H1 (cell line): ENCODE results near the gene PI4KA. TPM values are rescaled to one million over a fixed set of nuclear protein-coding genes. Genes with fewer than 3 reads are reported as not detected.

Experiments
- CTCF ChIA-PET: fragments of 300-600 bp; sonication (Branson Sonifier 250); formaldehyde crosslinking; loops from one replicate; lab custom pipeline; 2021; ENCODE audit not compliant: partially characterized antibody; lab: Charles Lee
- POLR2A ChIA-PET: fragments of 300-600 bp; sonication (Branson Sonifier 250); formaldehyde crosslinking; loops from one replicate; lab custom pipeline; 2021; ENCODE audit warnings: inconsistent platforms; ENCODE audit not compliant: partially characterized antibody; lab: Charles Lee
- DNase-seq, 2 experiments: peaks; one replicate each; pipeline versions ENCODE4 v3.0.0 to v3.0.0-alpha.2; 2010 to 2022; ENCODE audit warnings: low spot score in 2 of 2, low read depth in 1 of 2, mixed read lengths in 1 of 2
- FAIRE-seq: peaks from 2 replicates; lab custom pipeline; 2011; peaks lifted over from hg19 to GRCh38; lab: Jason Lieb, UNC
- H2AFZ ChIP-seq: 2 replicates; pipeline ENCODE4 v1.8.1; 2012; ENCODE audit warnings: low read length, inconsistent platforms
- H2AK5ac ChIP-seq: 2 replicates; pipeline ENCODE4 v1.6.1; 2013; ENCODE audit warnings: low read depth, low read length
- H2BK120ac ChIP-seq: replicated peaks from 2 replicates; pipeline ENCODE3; 2013; ENCODE audit warnings: low read depth, low read length, inconsistent platforms
- H2BK12ac ChIP-seq: 2 replicates; pipeline ENCODE4 v1.6.1; 2013; ENCODE audit warnings: low read depth, low read length
- H2BK15ac ChIP-seq: 2 replicates; pipeline ENCODE4 v1.6.1; 2013; ENCODE audit warnings: low read length
- H2BK20ac ChIP-seq: 2 replicates; pipeline ENCODE4 v1.6.1; 2013; ENCODE audit warnings: low read length
- H2BK5ac ChIP-seq: 2 replicates; pipeline ENCODE4 v1.6.1; 2013; ENCODE audit warnings: low read depth, low read length
- H3K14ac ChIP-seq: 2 replicates; pipeline ENCODE4 v1.6.1; 2013; ENCODE audit warnings: inconsistent platforms; ENCODE audit not compliant: insufficient read length
- H3K18ac ChIP-seq: 2 replicates; pipeline ENCODE4 v1.6.1; 2013; ENCODE audit warnings: low read length; ENCODE audit errors: extremely low read depth
- H3K23ac ChIP-seq: 2 replicates; pipeline ENCODE4 v1.6.1; 2013; ENCODE audit warnings: inconsistent platforms; ENCODE audit not compliant: insufficient read length
- H3K23me2 ChIP-seq: 2 replicates; pipeline ENCODE4 v1.6.1; 2013; ENCODE audit warnings: low read depth, low read length
- H3K27ac ChIP-seq: 2 replicates; pipeline ENCODE4 v1.6.1; 2011; ENCODE audit warnings: low read depth, low read length, inconsistent platforms
- H3K27me3 ChIP-seq, 4 experiments: replicated peaks in 1 of 4; 1 replicate in 1 of 4; 2 replicates in 3 of 4; pipeline versions ENCODE4 v1.6.1 to v1.8.1; 2011 to 2013; ENCODE audit warnings: low read length in 3 of 4, mild to moderate bottlenecking in 3 of 4, inconsistent platforms in 2 of 4, mixed read lengths in 2 of 4, moderate library complexity in 1 of 4; ENCODE audit not compliant: control insufficient read depth in 3 of 4, insufficient read depth in 3 of 4; ENCODE audit errors: extremely low read depth in 1 of 4
- H3K36me3 ChIP-seq, 4 experiments: 2 replicates each; pipeline versions ENCODE4 v1.6.1 to v1.8.1; 2011 to 2013; ENCODE audit warnings: mild to moderate bottlenecking in 4 of 4, low read length in 3 of 4, moderate library complexity in 2 of 4, control low read depth in 1 of 4, inconsistent platforms in 1 of 4; ENCODE audit not compliant: insufficient read depth in 4 of 4, control insufficient read depth in 2 of 4
- H3K4ac ChIP-seq: replicated peaks from 2 replicates; pipeline ENCODE3; 2013; ENCODE audit warnings: low read length, low read depth, mixed read lengths, inconsistent platforms; ENCODE audit not compliant: insufficient read length
- H3K4me1 ChIP-seq, 4 experiments: replicated peaks in 1 of 4; 1 replicate in 1 of 4; 2 replicates in 3 of 4; pipeline versions ENCODE4 v1.6.1 to v1.8.1; 2011 to 2013; ENCODE audit warnings: low read length in 3 of 4, inconsistent platforms in 2 of 4, mixed read lengths in 1 of 4; ENCODE audit not compliant: insufficient read depth in 4 of 4, control insufficient read depth in 3 of 4
- H3K4me2 ChIP-seq, 2 experiments: 2 replicates each; pipeline versions ENCODE4 v1.6.1 to v1.8.1; 2011 to 2013; ENCODE audit warnings: low read depth in 2 of 2, low read length in 2 of 2, control low read depth in 1 of 2, inconsistent platforms in 1 of 2, mild to moderate bottlenecking in 1 of 2; ENCODE audit not compliant: insufficient read depth in 1 of 2
- H3K4me3 ChIP-seq, 4 experiments: fragments of 200-600, 300-600 bp in 1 of 4; sonication (generic), shearing (Covaris generic), sonication (Bioruptor Twin) in 1 of 4; 2 replicates each; pipeline versions ENCODE4 v1.5.1 to v1.8.1; 2011 to 2016; ENCODE audit warnings: low read length in 4 of 4, low read depth in 3 of 4, control low read depth in 2 of 4, inconsistent platforms in 2 of 4, mild to moderate bottlenecking in 2 of 4, mixed read lengths in 1 of 4, moderate library complexity in 1 of 4; ENCODE audit not compliant: insufficient read depth in 2 of 4; ENCODE audit errors: extremely low read depth in 1 of 4
- H3K56ac ChIP-seq: replicated peaks from 2 replicates; pipeline ENCODE3; 2013; ENCODE audit warnings: low read depth, mild to moderate bottlenecking, mixed read lengths, low read length, inconsistent platforms; ENCODE audit not compliant: insufficient read length
- H3K79me1 ChIP-seq: 2 replicates; pipeline ENCODE4 v1.6.1; 2013; ENCODE audit warnings: low read depth, low read length, control low read depth
- H3K79me2 ChIP-seq, 2 experiments: 2 replicates each; pipeline versions ENCODE4 v1.6.1 to v1.8.1; 2012 to 2013; ENCODE audit warnings: low read length in 2 of 2, mild to moderate bottlenecking in 2 of 2, inconsistent platforms in 1 of 2; ENCODE audit not compliant: insufficient read depth in 2 of 2, control insufficient read depth in 1 of 2
- H3K9ac ChIP-seq, 4 experiments: replicated peaks in 1 of 4; 1 replicate in 1 of 4; 2 replicates in 3 of 4; pipeline versions ENCODE4 v1.6.1 to v1.8.1; 2011 to 2013; ENCODE audit warnings: low read depth in 3 of 4, low read length in 3 of 4, control low read depth in 2 of 4, mild to moderate bottlenecking in 2 of 4, moderate library complexity in 2 of 4, inconsistent platforms in 1 of 4; ENCODE audit errors: extremely low read depth in 1 of 4
- H3K9me3 ChIP-seq, 2 experiments: 2 replicates each; pipeline versions ENCODE4 v1.6.1 to v1.8.1; 2012 to 2013; ENCODE audit warnings: mild to moderate bottlenecking in 2 of 2, moderate library complexity in 2 of 2, control low read depth in 1 of 2, inconsistent platforms in 1 of 2, low read depth in 1 of 2, low read length in 1 of 2, mixed read lengths in 1 of 2; ENCODE audit not compliant: insufficient read depth in 2 of 2
- H4K20me1 ChIP-seq, 2 experiments: replicated peaks in 1 of 2; 2 replicates each; pipeline versions ENCODE3 to v1.8.1; 2011 to 2013; ENCODE audit warnings: inconsistent platforms in 2 of 2, low read length in 2 of 2, mild to moderate bottlenecking in 1 of 2; ENCODE audit not compliant: insufficient read depth in 2 of 2, control insufficient read depth in 1 of 2
- H4K5ac ChIP-seq: 2 replicates; pipeline ENCODE4 v1.6.1; 2013; ENCODE audit warnings: low read length, low read depth, mixed read lengths, inconsistent platforms; ENCODE audit not compliant: insufficient read length
- H4K8ac ChIP-seq: 2 replicates; pipeline ENCODE4 v1.8.0; 2013; ENCODE audit warnings: mild to moderate bottlenecking, moderate library complexity, low read length, inconsistent platforms; ENCODE audit not compliant: insufficient read depth; ENCODE audit errors: extremely low read depth
- H4K91ac ChIP-seq: replicated peaks from 2 replicates; pipeline ENCODE3; 2013; ENCODE audit warnings: low read length, mixed read lengths, inconsistent platforms; ENCODE audit not compliant: insufficient read length
- BACH1 ChIP-seq: IDR thresholded peaks from 2 replicates; pipeline ENCODE4 v1.6.1; 2012; ENCODE audit warnings: low read length, improper control_type of control experiment
- CHD1 ChIP-seq: IDR thresholded peaks from 2 replicates; pipeline ENCODE4 v1.6.1; 2012; ENCODE audit warnings: low read depth, low read length, improper control_type of control experiment
- CTBP2 ChIP-seq: IDR thresholded peaks from 2 replicates; pipeline ENCODE4 v1.7.0; 2011; ENCODE audit warnings: borderline replicate concordance, mild to moderate bottlenecking, moderate library complexity, mixed read lengths, low read length; ENCODE audit not compliant: insufficient read depth, insufficient read length
- KDM4A ChIP-seq: IDR thresholded peaks from one replicate; pipeline ENCODE4 v1.7.1; 2012; ENCODE audit warnings: low read depth, mild to moderate bottlenecking, moderate library complexity, low read length, inconsistent platforms; ENCODE audit not compliant: severe bottlenecking
- POLR2A ChIP-seq, 2 experiments: IDR thresholded peaks; 1 replicate in 1 of 2; 2 replicates in 1 of 2; pipeline ENCODE4 v1.6.1; 2011; ENCODE audit warnings: low read depth in 2 of 2, low read length in 2 of 2, mild to moderate bottlenecking in 2 of 2; ENCODE audit errors: control extremely low read depth in 1 of 2
- SRF ChIP-seq: IDR thresholded peaks from 2 replicates; pipeline ENCODE4 v1.6.1; 2011; ENCODE audit warnings: mild to moderate bottlenecking, low read depth, low read length, moderate library complexity
- WGBS, 2 experiments: shearing (Covaris generic) in 1 of 2; methylation state at CpG; one replicate each; pipeline versions ENCODE4 v1.1.6 to v1.1.7; 2013 to 2015; ENCODE audit warnings: low lambda C conversion rate in 2 of 2, mixed read lengths in 2 of 2, inconsistent platforms in 1 of 2, low coverage in 1 of 2, missing lambda C conversion rate in 1 of 2; ENCODE audit not compliant: insufficient replicate concordance in 2 of 2, insufficient coverage in 1 of 2, insufficient read length in 1 of 2; ENCODE audit errors: extremely low coverage in 1 of 2, missing lambda C conversion rate in 1 of 2; 5-methylcytosine and 5-hydroxymethylcytosine counted together
- polyA plus RNA-seq, 7 experiments: library from polyadenylated mRNA; depleted of rRNA in 3 of 7; stranded (reverse) in 5 of 7; unstranded in 2 of 7; fragments of >200 nt in 5 of 7; fragments of 200-250 nt in 2 of 7; gene quantifications; 1 replicate in 5 of 7; 2 replicates in 1 of 7; 4 replicates in 1 of 7; pipeline versions ENCODE4 v1.2.1 to v1.2.3, GENCODE V29; 2011 to 2013; ENCODE audit warnings: missing spikeins in 2 of 7, mixed read lengths in 2 of 7
- total RNA-seq: library from RNA; stranded (reverse); fragmentation: NEBNext Ultra II Directional; extraction: Animal tissue kit (Norgen Biotek cat#: 25700); gene quantifications from 2 replicates; pipeline ENCODE4 v1.2.1, GENCODE V29; 2021
- TF ChIP-seq, protein P1 (sequence below): IDR thresholded peaks from 2 replicates; pipeline ENCODE4 v1.6.1; 2012; ENCODE audit warnings: inconsistent platforms
- TF ChIP-seq, protein P2 (sequence below): IDR thresholded peaks from 2 replicates; pipeline ENCODE4 v1.6.1; 2011; ENCODE audit warnings: low read depth, mild to moderate bottlenecking, low read length; ENCODE audit not compliant: insufficient read depth

Gene PI4KA
- total and polyA plus RNA-seq, 2 of the 8 experiments (the other 6 are each of a cell fraction or from before 2014, with no cell fraction given): 22.5 to 37.7 TPM

DNA sequence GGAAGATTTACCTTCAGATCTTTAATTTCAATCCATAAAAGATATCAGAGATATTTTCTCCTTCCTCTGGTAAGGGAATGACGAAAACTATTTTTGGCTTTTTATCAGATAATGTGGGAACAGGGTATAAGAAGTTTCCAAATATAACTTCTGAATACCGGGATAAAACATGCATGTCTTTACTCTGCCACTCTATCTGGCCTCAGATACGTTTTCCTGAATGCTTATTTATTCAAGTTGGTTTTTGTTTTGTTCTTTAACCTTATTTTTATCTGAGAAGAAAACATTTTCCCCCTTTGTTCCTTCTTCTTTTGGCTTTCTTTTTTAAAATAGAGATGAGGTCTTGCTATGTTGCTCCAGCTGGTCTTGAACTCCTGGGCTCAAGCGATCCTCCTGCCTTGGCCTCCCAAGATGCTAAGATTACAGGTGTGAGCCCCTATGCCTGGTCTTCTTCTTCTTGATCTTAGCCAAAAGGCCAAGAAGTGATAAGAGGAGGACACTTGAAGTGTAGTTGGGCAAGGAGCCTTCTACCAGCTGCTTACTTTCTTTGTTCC is 83.2 kb downstream of the PI4KA start:
- Histone ChIP-seq H3K9ac (no peak overlapping the region), H2BK120ac (no peak overlapping the region), H3K36me3 (no peaks in the 10 kb centered on the region), H3K18ac (no peak overlapping the region), H4K91ac (no peak overlapping the region), H2BK20ac (no peak overlapping the region), H3K27ac (no peak overlapping the region), H3K23me2 (no peaks in the 10 kb centered on the region), H3K56ac (no peak overlapping the region), H2BK15ac (no peak overlapping the region), H2AFZ (no peak overlapping the region), H3K4me1 (peaks cover 0 to 5% (median 1%) of the 10 kb centered on the region in 4 experiments; a peak in 2 of 7 replicates), H3K79me2 (no peaks in the 10 kb centered on the region), H3K4ac (no peak overlapping the region), H2AK5ac (no peak overlapping the region), H4K8ac (no peak overlapping the region), H4K5ac (no peak overlapping the region), H3K27me3 (no peaks in the 10 kb centered on the region), H3K4me2 (no peak overlapping the region), H3K14ac (no peak overlapping the region), H2BK5ac (no peak overlapping the region), H2BK12ac (no peak overlapping the region), H3K9me3 (no peaks in the 10 kb centered on the region), H3K23ac (no peak overlapping the region), H4K20me1 (no peaks in the 10 kb centered on the region), H3K4me3 (no peak overlapping the region), H3K79me1 (no peaks in the 10 kb centered on the region)
- DNase-seq: no peak
- TF ChIP-seq BACH1: no peak
- no peak for TF ChIP-seq CHD1
- TF ChIP-seq POLR2A (IDR thresholded peaks at IDR 0.05; ENCODE audit: control extremely low read depth in 1 of 2, low read depth in 2 of 2, low read length in 2 of 2): no peak
- TF ChIP-seq, protein P1, sequence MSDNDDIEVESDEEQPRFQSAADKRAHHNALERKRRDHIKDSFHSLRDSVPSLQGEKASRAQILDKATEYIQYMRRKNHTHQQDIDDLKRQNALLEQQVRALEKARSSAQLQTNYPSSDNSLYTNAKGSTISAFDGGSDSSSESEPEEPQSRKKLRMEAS: no peak
- TF ChIP-seq SRF: no peak
- no peak for TF ChIP-seq KDM4A
- TF ChIP-seq, protein P2, sequence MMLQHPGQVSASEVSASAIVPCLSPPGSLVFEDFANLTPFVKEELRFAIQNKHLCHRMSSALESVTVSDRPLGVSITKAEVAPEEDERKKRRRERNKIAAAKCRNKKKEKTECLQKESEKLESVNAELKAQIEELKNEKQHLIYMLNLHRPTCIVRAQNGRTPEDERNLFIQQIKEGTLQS: no peak
- no peak for TF ChIP-seq CTBP2
- FAIRE-seq: no peak
- 91% methylated on average over 4 of the region's 4 CpGs; no CpG with 5 or more reads in 1 of the 2 experiments for WGBS, 2 experiments
- ChIA-PET POLR2A (no interaction called here), CTCF (interaction anchor here (0.8 to 2.0 kb wide), 3 partner anchors 8 to 327 kb away, joined by 3 to 9 read pairs (median 5); no protein-coding TSS in a partner anchor)
